Trophoblast cell (in vitro differentiated cells and primary cell): ENCODE results near the gene CLEC16A.

ENCODE experiments used
- DNase-seq, 2 donors: peaks; one replicate each; pipeline ENCODE4 v3.0.0-alpha.2; 2016
- H2AFZ ChIP-seq: 2 replicates; pipeline ENCODE4 v1.6.1; 2013; ENCODE audit warnings: low read length, moderate library complexity, mild to moderate bottlenecking; ENCODE audit not compliant: insufficient read depth, poor library complexity
- H2AK5ac ChIP-seq: 2 replicates; pipeline ENCODE4 v1.6.1; 2013; ENCODE audit warnings: mild to moderate bottlenecking, low read length
- H2BK120ac ChIP-seq: 2 replicates; pipeline ENCODE4 v1.6.1; 2013; ENCODE audit warnings: low read length, mild to moderate bottlenecking, moderate library complexity; ENCODE audit not compliant: insufficient read depth, poor library complexity
- H2BK12ac ChIP-seq: 2 replicates; pipeline ENCODE4 v1.6.1; 2013; ENCODE audit warnings: mild to moderate bottlenecking, low read length, moderate library complexity
- H2BK5ac ChIP-seq: 2 replicates; pipeline ENCODE4 v1.6.1; 2013; ENCODE audit warnings: low read length, low read depth, moderate library complexity, mild to moderate bottlenecking; ENCODE audit not compliant: poor library complexity
- H3K14ac ChIP-seq: 2 replicates; pipeline ENCODE4 v1.6.1; 2013; ENCODE audit warnings: mild to moderate bottlenecking, low read length
- H3K18ac ChIP-seq: 2 replicates; pipeline ENCODE4 v1.6.1; 2013; ENCODE audit warnings: mild to moderate bottlenecking, low read length
- H3K23ac ChIP-seq: 2 replicates; pipeline ENCODE4 v1.6.1; 2013; ENCODE audit warnings: low read length
- H3K27ac ChIP-seq: 2 replicates; pipeline ENCODE4 v1.5.1; 2013; ENCODE audit warnings: low read depth, mild to moderate bottlenecking, inconsistent platforms, low read length, moderate library complexity
- H3K27me3 ChIP-seq: 2 replicates; pipeline ENCODE4 v1.6.1; 2013; ENCODE audit warnings: inconsistent platforms, mild to moderate bottlenecking, low read length, moderate library complexity; ENCODE audit not compliant: insufficient read depth
- H3K36me3 ChIP-seq, 2 experiments: 1 replicate in 1 of 2; 2 replicates in 1 of 2; pipeline ENCODE4 v1.6.1; 2013; ENCODE audit warnings: low read length in 2 of 2, mild to moderate bottlenecking in 2 of 2, moderate library complexity in 1 of 2; ENCODE audit not compliant: insufficient read depth in 2 of 2, control insufficient read depth in 1 of 2
- H3K4ac ChIP-seq: 2 replicates; pipeline ENCODE4 v1.6.1; 2013; ENCODE audit warnings: low read depth, mild to moderate bottlenecking, low read length, moderate library complexity
- H3K4me1 ChIP-seq, 2 experiments: 1 replicate in 1 of 2; 2 replicates in 1 of 2; pipeline ENCODE4 v1.6.1; 2013; ENCODE audit warnings: low read length in 2 of 2, mild to moderate bottlenecking in 2 of 2, moderate library complexity in 1 of 2; ENCODE audit not compliant: insufficient read depth in 2 of 2, control insufficient read depth in 1 of 2
- H3K4me2 ChIP-seq: 2 replicates; pipeline ENCODE4 v1.6.1; 2013; ENCODE audit warnings: inconsistent platforms, mild to moderate bottlenecking, low read length, moderate library complexity
- H3K4me3 ChIP-seq: 2 replicates; pipeline ENCODE4 v1.5.1; 2013; ENCODE audit warnings: mild to moderate bottlenecking, low read depth, low read length, inconsistent platforms
- H3K79me1 ChIP-seq: one replicate; pipeline ENCODE4 v1.6.1; 2013; ENCODE audit warnings: low read length
- H3K79me2 ChIP-seq: 2 replicates; pipeline ENCODE4 v1.6.1; 2013; ENCODE audit warnings: low read length, mild to moderate bottlenecking; ENCODE audit not compliant: control insufficient read depth, insufficient read depth, poor library complexity
- H3K9ac ChIP-seq: 2 replicates; pipeline ENCODE4 v1.6.1; 2013; ENCODE audit warnings: mild to moderate bottlenecking, low read length
- H3K9me3 ChIP-seq: 2 replicates; pipeline ENCODE4 v1.6.1; 2013; ENCODE audit warnings: low read depth, mild to moderate bottlenecking, control low read depth, inconsistent platforms, low read length; ENCODE audit not compliant: insufficient read depth
- H4K12ac ChIP-seq: 2 replicates; pipeline ENCODE4 v1.6.1; 2013; ENCODE audit warnings: low read depth, mild to moderate bottlenecking, low read length, moderate library complexity
- H4K8ac ChIP-seq: 2 replicates; pipeline ENCODE4 v1.6.1; 2013; ENCODE audit warnings: low read depth, mild to moderate bottlenecking, low read length, moderate library complexity
- H4K91ac ChIP-seq: one replicate; pipeline ENCODE4 v1.6.1; 2013; ENCODE audit warnings: low read depth, mild to moderate bottlenecking, low read length, moderate library complexity
- WGBS: extraction: QIAGEN DNeasy Blood & Tissue Kit; methylation state at CpG from one replicate; pipeline ENCODE4 v1.1.7; 2013; ENCODE audit warnings: missing lambda C conversion rate; ENCODE audit not compliant: insufficient read length, insufficient coverage; ENCODE audit errors: extremely low coverage; 5-methylcytosine and 5-hydroxymethylcytosine counted together

The CLEC16A gene

DNA sequence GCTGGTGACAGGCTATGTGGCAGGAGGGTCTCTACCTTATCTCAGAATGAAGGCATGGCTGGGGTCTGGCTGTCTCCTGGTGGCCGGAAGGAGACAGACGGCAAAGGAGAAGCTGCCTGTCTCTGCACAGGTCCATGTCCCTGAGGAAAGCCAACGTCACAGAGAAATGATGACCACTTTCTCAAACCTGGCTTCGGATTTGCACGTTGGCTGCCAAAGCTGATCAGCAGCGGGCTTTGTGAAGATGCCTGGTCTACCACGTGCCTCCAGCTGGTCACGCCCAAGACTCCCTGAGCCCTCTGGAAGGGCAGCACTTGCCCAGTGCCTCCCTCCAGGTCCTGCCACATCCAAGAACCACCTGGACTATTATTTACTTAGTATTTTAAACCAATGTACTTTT is 10.5 kb upstream of the CLEC16A start:
- Histone ChIP-seq H4K12ac (no peak overlapping the region), H3K18ac (no peak overlapping the region), H2AFZ (no peak overlapping the region), H3K79me2 (peaks cover 2% of the 10 kb centered on the region), H3K36me3 (peaks cover 20 to 22% of the 10 kb centered on the region in 2 experiments), H3K23ac (no peak overlapping the region), H2AK5ac (no peak overlapping the region), H3K4me3 (no peak overlapping the region), H2BK120ac (no peak overlapping the region), H3K4me2 (no peak overlapping the region), H3K9ac (no peak overlapping the region), H3K4ac (no peak overlapping the region), H3K9me3 (peaks cover 2% of the 10 kb centered on the region), H4K91ac (no peak overlapping the region), H2BK5ac (no peak overlapping the region), H3K27ac (peak overlapping the region; percentile 72), H3K14ac (no peak overlapping the region), H3K4me1 (peaks cover 20 to 28% of the 10 kb centered on the region in 2 experiments), H3K27me3 (no peaks in the 10 kb centered on the region), H4K8ac (no peak overlapping the region), H2BK12ac (no peak overlapping the region), H3K79me1 (peaks cover 10% of the 10 kb centered on the region)
- no CpG with 5 or more reads among the region's 8 CpGs for WGBS
- DNase-seq, result no peak

DNA sequence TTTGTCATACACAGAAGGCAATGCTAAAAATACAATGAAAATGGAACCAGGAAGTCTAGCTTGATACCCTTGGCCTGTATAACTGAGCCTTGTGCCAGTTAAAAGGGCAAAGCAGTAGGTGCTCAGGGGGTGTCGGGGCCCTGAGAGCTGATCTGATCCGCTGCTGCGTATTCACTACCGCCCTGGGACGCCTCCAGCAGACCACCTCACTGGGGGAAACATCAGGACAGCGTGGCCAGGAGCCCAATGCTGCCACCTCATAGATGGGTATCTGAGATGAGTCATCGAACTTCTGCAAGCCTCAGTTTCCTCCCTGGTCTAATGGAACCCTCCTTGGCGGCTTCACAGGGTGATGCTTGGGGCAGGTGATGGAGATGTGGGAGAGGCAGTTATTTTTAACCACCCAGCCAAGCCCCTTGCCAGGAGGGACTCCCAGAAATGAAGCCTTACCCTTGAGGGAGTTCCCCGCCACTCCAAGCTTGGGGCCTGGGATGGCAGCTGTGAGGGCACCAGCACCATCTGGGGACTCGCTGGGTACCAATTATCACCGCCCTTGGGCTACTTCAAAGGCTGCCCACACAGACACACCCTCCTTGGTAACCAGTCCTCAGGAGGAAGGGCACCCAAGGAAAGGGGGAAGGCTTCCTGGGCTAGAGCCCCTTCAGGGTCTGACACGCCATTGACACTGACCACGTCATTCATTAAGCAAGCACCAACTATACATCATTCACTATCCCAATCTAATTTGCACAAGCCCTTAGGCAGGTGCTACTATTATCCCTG is 9.8 kb upstream of the CLEC16A start:
- H3K4ac ChIP-seq, result no peak overlapping the region
- H4K91ac ChIP-seq, result no peak overlapping the region
- H3K27ac ChIP-seq, result no peak overlapping the region
- WGBS, result no CpG with 5 or more reads among the region's 13 CpGs
- peaks cover 10% of the 10 kb centered on the region for H3K79me1 ChIP-seq
- H3K79me2 ChIP-seq, result peaks cover 2% of the 10 kb centered on the region
- peaks cover 2% of the 10 kb centered on the region for H3K9me3 ChIP-seq
- no peak overlapping the region for H3K18ac ChIP-seq
- no peak overlapping the region for H4K12ac ChIP-seq
- no peak overlapping the region for H2AFZ ChIP-seq
- no peak overlapping the region for H3K14ac ChIP-seq
- no peak overlapping the region for H3K9ac ChIP-seq
- H2BK120ac ChIP-seq, result no peak overlapping the region
- H3K4me3 ChIP-seq, result no peak overlapping the region
- H2BK12ac ChIP-seq, result no peak overlapping the region
- H3K36me3 ChIP-seq, result peaks cover 14 to 16% of the 10 kb centered on the region in 2 experiments
- H4K8ac ChIP-seq, result no peak overlapping the region
- no peaks in the 10 kb centered on the region for H3K27me3 ChIP-seq
- no peak overlapping the region for H3K23ac ChIP-seq
- H3K4me1 ChIP-seq, result peaks cover 20 to 33% of the 10 kb centered on the region in 2 experiments
- H3K4me2 ChIP-seq, result no peak overlapping the region
- DNase-seq, result no peak
- H2BK5ac ChIP-seq, result no peak overlapping the region
- no peak overlapping the region for H2AK5ac ChIP-seq

DNA sequence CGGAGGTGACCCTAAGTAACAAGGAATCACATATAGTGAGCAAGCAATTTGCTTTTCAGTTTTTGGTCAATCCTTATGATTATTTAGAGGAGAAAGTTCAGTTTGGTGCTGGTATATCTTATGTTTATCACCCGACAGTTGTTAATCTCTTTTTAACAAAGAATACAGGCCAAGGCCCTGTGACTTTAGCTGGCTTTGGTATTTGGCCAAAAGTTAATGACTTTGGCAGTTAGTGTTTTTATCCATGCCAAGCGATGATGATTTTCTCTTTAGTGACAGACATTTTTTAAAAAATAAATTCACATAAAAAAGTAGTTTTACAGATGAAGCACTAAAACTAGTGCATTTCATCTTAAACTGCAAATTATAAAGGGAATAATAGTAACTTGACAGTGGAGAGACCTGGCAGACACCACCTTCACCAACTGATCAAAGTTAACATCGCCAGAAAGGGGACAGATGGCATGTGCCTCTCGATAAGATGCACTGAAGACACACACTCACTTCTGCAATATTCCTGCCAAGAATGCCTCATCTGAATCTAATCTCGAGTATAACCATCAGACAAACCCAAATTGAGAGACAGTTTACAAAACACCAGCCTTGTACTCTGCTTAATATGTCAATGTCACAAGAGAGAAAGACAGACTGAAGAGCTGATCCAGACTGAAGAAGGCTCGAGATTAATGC is 9.0 kb upstream of the CLEC16A start:
- no peak overlapping the region for H2BK5ac ChIP-seq
- H3K18ac ChIP-seq, result no peak overlapping the region
- DNase-seq, result no peak
- no peak overlapping the region for H3K4me2 ChIP-seq
- H3K4me1 ChIP-seq, result peaks cover 22 to 40% of the 10 kb centered on the region in 2 experiments
- no peak overlapping the region for H4K8ac ChIP-seq
- H3K27me3 ChIP-seq, result no peaks in the 10 kb centered on the region
- no peak overlapping the region for H3K23ac ChIP-seq
- peaks cover 4% of the 10 kb centered on the region for H3K79me2 ChIP-seq
- H3K4ac ChIP-seq, result no peak overlapping the region
- H4K12ac ChIP-seq, result no peak overlapping the region
- no peak overlapping the region for H2BK12ac ChIP-seq
- no peak overlapping the region for H2BK120ac ChIP-seq
- peaks cover 10% of the 10 kb centered on the region for H3K79me1 ChIP-seq
- H3K27ac ChIP-seq, result no peak overlapping the region
- no peak overlapping the region for H3K9ac ChIP-seq
- H2AFZ ChIP-seq, result no peak overlapping the region
- no peak overlapping the region for H2AK5ac ChIP-seq
- no peak overlapping the region for H4K91ac ChIP-seq
- WGBS, result no CpG with 5 or more reads among the region's 7 CpGs
- peaks cover 2% of the 10 kb centered on the region for H3K9me3 ChIP-seq
- no peak overlapping the region for H3K14ac ChIP-seq
- H3K36me3 ChIP-seq, result peaks cover 14% of the 10 kb centered on the region in 2 experiments
- no peak overlapping the region for H3K4me3 ChIP-seq

DNA sequence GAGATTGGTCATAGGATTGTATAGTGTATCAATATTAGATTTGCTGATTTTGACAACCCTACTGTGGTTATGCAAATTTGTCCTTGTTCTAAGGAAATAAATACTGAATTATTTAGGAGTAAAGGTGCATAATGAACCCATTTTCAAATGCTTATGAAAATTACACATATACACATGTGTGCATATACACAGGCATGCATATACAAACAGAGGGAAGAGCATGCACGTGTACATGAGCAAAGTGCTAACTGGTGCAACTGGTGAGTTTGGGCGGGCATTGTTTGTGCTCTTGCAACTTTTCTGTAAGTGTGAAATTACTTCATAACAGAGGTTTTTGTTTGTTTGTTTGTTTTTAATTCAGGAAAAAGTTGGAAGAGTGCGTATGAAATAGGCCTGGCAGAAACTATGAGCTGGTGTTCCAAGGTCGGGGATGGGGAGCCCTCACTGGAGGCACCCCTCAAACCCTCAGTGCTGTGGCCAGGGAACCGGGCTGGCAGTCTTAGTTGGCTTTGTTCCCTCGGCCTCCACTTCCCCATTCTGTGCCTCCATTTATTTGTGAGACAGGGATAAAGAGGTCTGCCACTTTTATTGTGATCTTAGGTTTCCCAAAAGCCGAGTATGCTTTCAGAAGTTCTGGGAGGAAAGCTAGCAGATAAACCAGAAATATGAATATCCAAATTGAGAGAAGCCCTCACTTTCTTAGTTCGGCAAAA is 7.9 kb upstream of the CLEC16A start:
- H4K8ac ChIP-seq, result no peak overlapping the region
- H2BK120ac ChIP-seq, result no peak overlapping the region
- no peak overlapping the region for H4K12ac ChIP-seq
- peaks cover 2% of the 10 kb centered on the region for H3K9me3 ChIP-seq
- H2AK5ac ChIP-seq, result no peak overlapping the region
- H3K27me3 ChIP-seq, result no peaks in the 10 kb centered on the region
- H3K36me3 ChIP-seq, result peaks cover 11% of the 10 kb centered on the region in 2 experiments
- H2BK5ac ChIP-seq, result no peak overlapping the region
- H3K4me1 ChIP-seq, result peaks cover 30 to 51% of the 10 kb centered on the region in 2 experiments
- DNase-seq, result no peak
- H3K18ac ChIP-seq, result no peak overlapping the region
- H2BK12ac ChIP-seq, result no peak overlapping the region
- no peak overlapping the region for H3K4me2 ChIP-seq
- H3K9ac ChIP-seq, result no peak overlapping the region
- H3K79me1 ChIP-seq, result peaks cover 11% of the 10 kb centered on the region
- H3K4me3 ChIP-seq, result no peak overlapping the region
- peaks cover 12% of the 10 kb centered on the region for H3K79me2 ChIP-seq
- no peak overlapping the region for H2AFZ ChIP-seq
- no peak overlapping the region for H3K23ac ChIP-seq
- no peak overlapping the region for H3K4ac ChIP-seq
- no peak overlapping the region for H4K91ac ChIP-seq
- no CpG with 5 or more reads among the region's 8 CpGs for WGBS
- no peak overlapping the region for H3K14ac ChIP-seq
- no peak overlapping the region for H3K27ac ChIP-seq
